Neural cell (in vitro differentiated cells): ENCODE results near the gene DZIP1L. TPM values are rescaled to one million over a fixed set of nuclear protein-coding genes. Genes with fewer than 3 reads are reported as not detected.

ENCODE experiments used
- H2AFZ ChIP-seq: fragments of 200-600, 300-800 bp; sonication (generic), shearing (Covaris generic); 2 replicates; pipeline ENCODE4 v1.6.0; 2014; ENCODE audit warnings: low read depth, mild to moderate bottlenecking, antibody characterized with exemption, low read length, moderate library complexity
- H3F3A ChIP-seq: fragments of 200-600 bp; shearing (Covaris generic); 2 replicates; pipeline ENCODE4 v1.6.1; 2016; ENCODE audit warnings: mild to moderate bottlenecking, moderate library complexity, mixed read lengths, antibody characterized with exemption, low read length; ENCODE audit not compliant: insufficient read depth, poor library complexity, severe bottlenecking
- H3K27ac ChIP-seq: fragments of 200-600, 300-800 bp; sonication (generic), shearing (Covaris generic); 2 replicates; pipeline ENCODE4 v1.5.1; 2014; ENCODE audit warnings: mild to moderate bottlenecking, low read length, moderate library complexity
- H3K27me3 ChIP-seq: fragments of 300-800, 200-600 bp; sonication (generic), shearing (Covaris generic); 2 replicates; pipeline ENCODE4 v1.6.0; 2014; ENCODE audit warnings: mild to moderate bottlenecking, low read depth, low read length, moderate library complexity; ENCODE audit not compliant: insufficient read depth
- H3K36me3 ChIP-seq: fragments of 300-800, 200-600 bp; sonication (generic), shearing (Covaris generic); 2 replicates; pipeline ENCODE4 v1.5.1; 2014; ENCODE audit warnings: mild to moderate bottlenecking, antibody characterized with exemption, low read length, moderate library complexity; ENCODE audit not compliant: insufficient read depth
- H3K4me2 ChIP-seq: fragments of 300-800, 200-600 bp; sonication (generic), shearing (Covaris generic); 2 replicates; pipeline ENCODE4 v1.6.0; 2014; ENCODE audit warnings: mild to moderate bottlenecking, low read length
- H3K4me3 ChIP-seq: fragments of 300-800, 200-600 bp; sonication (generic), shearing (Covaris generic); 2 replicates; pipeline ENCODE4 v1.5.1; 2014; ENCODE audit warnings: mild to moderate bottlenecking, low read length, moderate library complexity
- H3K79me2 ChIP-seq: fragments of 200-600 bp; shearing (Covaris generic); replicated peaks from 2 replicates; pipeline ENCODE4 v1.6.0; 2014; ENCODE audit warnings: mild to moderate bottlenecking, low read length, moderate library complexity; ENCODE audit not compliant: insufficient read depth
- H3K9ac ChIP-seq: fragments of 300-800, 200-600 bp; sonication (generic), shearing (Covaris generic); 2 replicates; pipeline ENCODE4 v1.6.1; 2016; ENCODE audit warnings: mild to moderate bottlenecking, low read length, mixed read lengths
- H3K9me2 ChIP-seq: fragments of 200-600 bp; shearing (Covaris generic); 2 replicates; pipeline ENCODE4 v1.6.1; 2016; ENCODE audit warnings: mild to moderate bottlenecking, low read length, mixed read lengths; ENCODE audit not compliant: insufficient read depth
- H3K9me3 ChIP-seq: fragments of 200-600, 300-800 bp; sonication (generic), shearing (Covaris generic); 2 replicates; pipeline ENCODE4 v1.6.1; 2016; ENCODE audit warnings: mild to moderate bottlenecking, mixed run types, low read length, moderate library complexity, mixed read lengths
- H4K20me1 ChIP-seq: fragments of 200-600 bp; shearing (Covaris generic); 2 replicates; pipeline ENCODE4 v1.6.1; 2016; ENCODE audit warnings: mild to moderate bottlenecking, mixed run types; ENCODE audit not compliant: insufficient read depth
- CTCF ChIP-seq: fragments of 450-650 bp; IDR thresholded peaks from 2 replicates; pipeline ENCODE4 v1.5.1; 2014; ENCODE audit warnings: antibody characterized with exemption, mild to moderate bottlenecking, moderate library complexity; ENCODE audit not compliant: poor library complexity, severe bottlenecking
- EP300 ChIP-seq: fragments of 450-650 bp; conservative IDR thresholded peaks from 2 replicates; pipeline ENCODE4 v1.6.1; 2014; ENCODE audit warnings: antibody characterized with exemption, mild to moderate bottlenecking, moderate library complexity; ENCODE audit not compliant: poor library complexity, severe bottlenecking
- EZH2 ChIP-seq: fragments of 200-600, 300-800 bp; shearing (Covaris generic), sonication (generic); IDR thresholded peaks from 2 replicates; pipeline ENCODE4 v1.6.1; 2014; ENCODE audit warnings: antibody characterized with exemption, low read length, borderline replicate concordance, mild to moderate bottlenecking; ENCODE audit not compliant: insufficient read depth, poor library complexity, severe bottlenecking
- MXI1 ChIP-seq: fragments of 450-650 bp; conservative IDR thresholded peaks from 2 replicates; pipeline ENCODE4 v1.6.1; 2014; ENCODE audit warnings: antibody characterized with exemption, mild to moderate bottlenecking; ENCODE audit not compliant: poor library complexity, severe bottlenecking
- POLR2AphosphoS5 ChIP-seq: IDR thresholded peaks from 2 replicates; pipeline ENCODE4 v1.6.1; 2012
- REST ChIP-seq: IDR thresholded peaks from 2 replicates; pipeline ENCODE4 v1.6.1; 2012; ENCODE audit warnings: borderline replicate concordance
- SMC3 ChIP-seq: fragments of 450-650 bp; conservative IDR thresholded peaks from 2 replicates; pipeline ENCODE4 v1.6.1; 2014; ENCODE audit warnings: antibody characterized with exemption, mild to moderate bottlenecking, moderate library complexity; ENCODE audit not compliant: poor library complexity
- TAF1 ChIP-seq: IDR thresholded peaks from 2 replicates; pipeline ENCODE4 v1.6.1; 2012; ENCODE audit warnings: low read depth
- polyA plus RNA-seq: library from polyadenylated mRNA; depleted of rRNA; stranded (reverse); fragments of >200 nt; gene quantifications from 2 replicates; pipeline ENCODE4 v1.2.3, GENCODE V29; 2014

Gene DZIP1L
- polyA plus RNA-seq, 1 donor from 2014 or later: 1.7 TPM

- no peak overlapping the region for H3K27ac ChIP-seq
- no peak overlapping the region for H3K4me2 ChIP-seq
- no peaks in the 10 kb centered on the region for H3K27me3 ChIP-seq
- H3K9ac ChIP-seq: no peak overlapping the region
- H3K36me3 ChIP-seq: no peaks in the 10 kb centered on the region
- no peaks in the 10 kb centered on the region for H3K9me2 ChIP-seq
- no peaks in the 10 kb centered on the region for H4K20me1 ChIP-seq
- H3K9me3 ChIP-seq: no peaks in the 10 kb centered on the region
- no peak overlapping the region for H3K4me3 ChIP-seq
- H3K79me2 ChIP-seq: no peaks in the 10 kb centered on the region
- no peak for TF ChIP-seq REST
- no peak for TF ChIP-seq TAF1
- TF ChIP-seq POLR2AphosphoS5: no peak
- no peak for TF ChIP-seq CTCF
- no peak for TF ChIP-seq EP300
- TF ChIP-seq MXI1: no peak
- no peak for TF ChIP-seq SMC3
- no peaks in the 10 kb centered on the region for H3F3A ChIP-seq
- no peak overlapping the region for H2AFZ ChIP-seq
These were observed 76.5 kb downstream of the DZIP1L start for GRCh38 chr3:138038725-138039462.

GRCh38 chr3:138036572-138036971 lies 78.8 kb downstream of the DZIP1L start:
- no peaks in the 10 kb centered on the region for H3K27me3 ChIP-seq
- H2AFZ ChIP-seq: no peak overlapping the region

More at GRCh38 chr3:138036572-138036971, 78.8 kb downstream of the DZIP1L start:
- Histone ChIP-seq H3K36me3 (no peaks in the 10 kb centered on the region), H3K4me3 (no peak overlapping the region), H3K27ac (no peak overlapping the region), H3K79me2 (no peaks in the 10 kb centered on the region), H3K9ac (no peak overlapping the region), H4K20me1 (no peaks in the 10 kb centered on the region), H3K4me2 (no peak overlapping the region), H3K9me2 (no peaks in the 10 kb centered on the region), H3F3A (no peaks in the 10 kb centered on the region), H3K9me3 (no peaks in the 10 kb centered on the region)
- TF ChIP-seq MXI1 (no peak), CTCF (no peak), REST (no peak), EZH2 (no peak), SMC3 (no peak), EP300 (no peak)
